HG02885 (cell line): ENCODE data around the gene UQCR11.

ENCODE experiments used
- ATAC-seq: cut with Tn5 transposase; IDR thresholded peaks from one replicate; pipeline ENCODE4 v1.9.1; 2021; ENCODE audit warnings: mild to moderate bottlenecking; ENCODE audit not compliant: unreplicated experiment, poor library complexity

Gene UQCR11

DNA sequence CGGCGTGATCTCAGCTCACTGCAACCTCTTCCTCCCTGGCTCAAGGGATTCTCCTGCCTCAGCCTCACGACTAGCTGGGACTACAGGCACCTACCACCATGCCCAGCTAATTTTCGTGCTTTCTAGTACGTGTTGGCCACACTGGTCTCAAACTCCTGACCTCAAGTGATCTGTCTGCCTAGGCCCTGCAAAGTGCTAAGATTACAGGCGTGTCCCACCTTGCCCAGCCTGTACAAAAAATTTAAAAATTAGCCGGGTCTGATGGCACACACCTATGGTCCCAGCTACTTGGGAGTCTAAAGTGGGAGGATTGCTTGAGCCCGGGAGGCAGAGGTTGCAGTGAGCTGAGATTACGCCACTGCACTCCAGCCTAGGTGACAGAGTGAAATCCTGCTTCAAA, 32.5 kb downstream of the UQCR11 start:
- no peak for ATAC-seq

GRCh38 chr19:1571358-1571757, 33.9 kb downstream of the UQCR11 start:
- ATAC-seq, result no peak

GRCh38 chr19:1570836-1571235, 34.4 kb downstream of the UQCR11 start:
- no peak for ATAC-seq

DNA sequence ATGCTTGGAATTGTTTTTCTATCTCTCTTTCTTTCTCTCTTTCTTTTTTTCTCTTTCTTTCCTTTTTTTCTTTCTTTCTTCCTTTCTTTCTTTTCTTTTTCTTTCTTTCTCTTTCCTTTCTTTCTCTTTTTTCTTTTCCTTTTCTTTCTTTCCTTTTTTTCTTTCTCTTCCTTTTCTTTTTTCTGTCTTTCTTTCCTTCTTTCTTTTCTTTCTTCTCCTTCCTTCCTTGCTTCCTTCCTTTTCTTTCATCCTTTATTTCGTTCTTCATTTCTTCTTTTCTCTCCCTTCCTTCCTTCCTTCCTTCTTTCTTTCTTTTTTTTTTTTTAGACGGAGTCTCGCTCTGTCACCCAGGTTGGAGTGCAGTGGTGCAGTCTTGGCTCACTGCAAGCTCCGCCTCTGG, 35.3 kb downstream of the UQCR11 start:
- no peak for ATAC-seq

DNA sequence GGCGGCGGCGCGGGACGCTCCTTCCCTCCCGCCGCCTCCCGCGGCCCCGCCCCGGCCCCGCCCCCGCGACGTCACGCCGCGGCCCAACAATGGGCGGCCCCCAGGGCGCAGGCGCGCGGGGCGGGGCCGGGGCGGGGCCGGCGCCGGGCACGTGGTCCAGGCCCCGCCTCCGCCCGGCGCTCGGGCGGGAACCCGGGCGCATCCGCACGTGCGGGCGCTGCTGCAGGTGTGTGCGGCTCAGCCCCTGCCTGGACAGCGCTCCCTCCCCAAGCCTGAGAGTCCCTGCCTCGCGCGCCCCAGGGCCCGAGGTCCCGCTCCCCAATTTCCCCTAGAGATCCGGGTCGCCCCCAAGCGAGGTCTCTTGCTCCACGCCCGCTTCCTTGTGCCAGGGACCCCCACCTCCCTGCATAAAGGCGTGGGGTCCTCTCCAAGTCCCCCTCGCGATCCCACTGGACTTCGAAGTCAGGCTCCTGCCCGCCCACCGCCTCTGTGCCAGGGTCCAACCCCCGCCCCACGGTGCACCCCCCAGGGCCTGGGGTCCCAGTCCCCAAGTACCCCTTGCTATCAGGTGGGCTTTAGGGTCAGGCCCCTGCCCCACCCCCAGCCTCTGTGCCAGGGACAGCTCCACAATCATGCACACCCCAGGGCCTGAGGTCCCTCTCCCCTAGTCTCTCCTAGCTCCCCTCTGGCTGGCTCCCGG, 36.8 kb downstream of the UQCR11 start, which contains the start of gene MEX3D:
Gene MEX3D, minus strand, starts transcription at position 6 of the 700 bp plus-strand sequence. CDS start 267 bp downstream, outside the sequence.
- ATAC-seq, result peak; percentile 80

- ATAC-seq, result peak; percentile 11
These were observed 37.4 kb downstream of the UQCR11 start for GRCh38 chr19:1567848-1568227.

DNA sequence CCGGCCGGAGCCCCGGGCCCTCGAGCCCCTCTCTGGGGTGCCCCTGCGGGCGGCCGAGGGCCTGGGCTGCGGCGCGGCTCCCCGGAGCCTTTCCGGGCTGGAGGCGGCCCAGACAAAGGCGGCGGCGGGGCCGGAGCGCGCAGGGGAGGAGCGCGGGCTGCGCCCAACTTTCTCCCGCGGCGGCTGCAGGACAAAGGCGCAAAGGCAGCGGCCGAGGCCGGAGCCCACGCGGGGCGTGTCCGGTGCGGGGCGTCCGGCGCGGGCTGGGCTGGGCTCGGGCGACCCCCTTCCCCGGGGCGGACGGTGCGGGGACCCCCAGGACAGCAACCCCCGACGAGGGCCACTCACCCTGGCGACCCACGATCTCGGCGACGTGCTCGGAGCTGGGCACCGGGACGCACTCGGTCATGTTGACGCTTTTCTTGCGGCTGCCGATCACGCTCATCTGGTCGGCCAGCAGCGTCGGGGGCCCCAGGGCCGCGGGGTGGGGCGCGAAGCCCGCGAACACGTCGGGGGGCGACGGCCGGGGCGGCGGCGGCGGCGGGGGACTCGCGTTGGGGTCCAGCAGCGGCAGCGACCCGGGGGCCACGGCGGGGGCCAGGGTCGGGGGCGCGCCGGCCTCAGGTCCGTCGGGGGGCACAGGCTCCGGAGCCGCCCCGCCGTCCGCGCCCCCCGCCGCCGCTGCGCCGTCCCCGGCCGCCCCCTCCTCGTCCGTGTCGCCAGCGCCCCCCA, 38.0 kb downstream of the UQCR11 start:
- ATAC-seq, result no peak

- no peak for ATAC-seq
These were observed 38.7 kb downstream of the UQCR11 start for GRCh38 chr19:1566392-1567115.

DNA sequence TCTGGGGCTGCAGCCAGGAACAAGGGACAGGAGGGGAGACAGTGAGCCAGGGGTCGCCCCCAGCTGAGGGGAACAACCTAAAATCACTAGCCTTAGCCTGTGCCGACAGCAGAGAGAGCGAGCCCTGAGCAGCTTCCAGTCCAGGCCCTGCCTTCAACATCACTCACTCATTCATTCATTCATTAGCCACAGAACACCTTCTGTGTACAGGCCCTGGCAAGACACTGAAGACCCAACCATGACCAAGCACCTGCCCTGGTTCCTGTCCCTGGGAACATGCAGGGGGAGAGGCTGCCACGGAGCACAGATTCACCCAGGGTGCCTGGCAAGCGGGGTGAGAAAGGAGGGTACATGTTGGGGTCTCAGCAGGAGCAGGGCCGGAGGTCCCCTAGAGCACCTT, 42.0 kb downstream of the UQCR11 start:
- ATAC-seq, result no peak

DNA sequence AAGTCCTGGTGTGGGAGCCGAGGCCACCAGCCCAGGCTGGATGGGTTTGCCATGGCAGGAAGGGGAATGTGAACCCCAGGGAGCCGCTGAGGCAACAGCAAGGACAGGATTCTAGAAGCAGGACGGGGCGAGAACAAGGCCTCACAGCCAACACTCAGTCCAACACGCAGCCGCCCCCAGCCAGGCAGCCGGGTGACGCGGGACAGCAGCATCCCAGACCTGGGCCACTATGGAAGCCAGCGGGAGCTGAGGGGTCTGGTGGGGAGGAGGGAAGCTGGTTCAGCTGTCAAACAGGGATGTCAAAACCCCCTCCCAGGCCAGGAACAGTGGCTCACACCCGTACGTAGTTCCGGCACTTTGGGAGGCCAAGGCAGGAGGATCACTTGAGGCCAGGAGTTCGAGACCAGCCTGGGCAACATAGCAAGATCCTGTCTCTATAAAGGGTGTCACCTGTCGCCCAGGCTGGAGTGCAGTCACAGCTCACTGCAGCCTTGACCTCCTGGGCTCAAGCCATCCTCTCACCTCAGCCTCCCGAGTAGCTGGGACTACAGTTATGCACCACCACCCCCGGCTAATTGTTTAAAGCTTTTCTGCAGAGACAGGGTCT, 43.9 kb downstream of the UQCR11 start:
- no peak for ATAC-seq

GRCh38 chr19:1560286-1560882, 44.9 kb downstream of the UQCR11 start:
- ATAC-seq, result no peak

DNA sequence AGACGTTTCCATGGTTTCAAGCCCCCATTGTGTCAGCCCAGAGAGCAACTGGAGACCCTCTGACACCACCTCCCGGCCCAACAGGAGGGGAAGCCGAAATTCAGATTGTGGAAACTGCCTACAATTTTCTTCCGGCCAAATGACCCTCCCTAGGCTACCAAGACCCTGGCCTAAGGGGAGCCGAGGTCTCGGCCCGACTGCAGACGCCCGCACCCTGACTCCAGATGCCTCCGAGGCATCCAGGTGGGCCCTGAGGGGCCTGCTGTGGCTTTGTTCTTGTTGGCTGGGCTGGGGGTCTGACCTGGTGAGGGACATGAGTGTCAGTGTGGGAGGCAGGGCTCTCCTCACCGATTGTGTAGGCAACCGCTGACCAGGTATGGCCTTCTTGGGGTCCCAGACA, 46.7 kb downstream of the UQCR11 start:
- no peak for ATAC-seq

GRCh38 chr19:1556390-1557070, 48.7 kb downstream of the UQCR11 start:
- no peak for ATAC-seq

GRCh38 chr19:1555487-1556389, 49.5 kb downstream of the UQCR11 start:
- no peak for ATAC-seq

DNA sequence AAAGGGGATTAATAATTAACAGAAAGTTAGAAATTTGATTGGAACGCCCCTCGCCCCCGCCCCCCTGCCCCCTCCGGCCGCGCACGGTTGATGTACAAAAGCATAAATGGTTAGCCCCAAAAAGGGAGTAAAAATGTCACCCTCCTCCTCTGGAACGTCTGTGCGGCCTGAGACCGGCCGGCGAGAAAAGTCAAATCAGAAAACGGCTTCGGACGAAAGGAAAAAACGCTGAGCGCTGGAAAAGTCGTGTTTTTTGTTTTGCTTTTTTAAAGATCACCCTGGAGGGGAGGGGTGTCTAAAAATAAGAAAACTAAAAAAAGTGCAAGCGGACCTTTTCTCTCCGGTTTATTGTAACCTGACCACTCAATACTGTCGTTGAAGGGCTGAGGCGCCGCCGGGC, 50.3 kb downstream of the UQCR11 start:
- ATAC-seq, result no peak

GRCh38 chr19:1553415-1553814, 51.8 kb downstream of the UQCR11 start:
- no peak for ATAC-seq

DNA sequence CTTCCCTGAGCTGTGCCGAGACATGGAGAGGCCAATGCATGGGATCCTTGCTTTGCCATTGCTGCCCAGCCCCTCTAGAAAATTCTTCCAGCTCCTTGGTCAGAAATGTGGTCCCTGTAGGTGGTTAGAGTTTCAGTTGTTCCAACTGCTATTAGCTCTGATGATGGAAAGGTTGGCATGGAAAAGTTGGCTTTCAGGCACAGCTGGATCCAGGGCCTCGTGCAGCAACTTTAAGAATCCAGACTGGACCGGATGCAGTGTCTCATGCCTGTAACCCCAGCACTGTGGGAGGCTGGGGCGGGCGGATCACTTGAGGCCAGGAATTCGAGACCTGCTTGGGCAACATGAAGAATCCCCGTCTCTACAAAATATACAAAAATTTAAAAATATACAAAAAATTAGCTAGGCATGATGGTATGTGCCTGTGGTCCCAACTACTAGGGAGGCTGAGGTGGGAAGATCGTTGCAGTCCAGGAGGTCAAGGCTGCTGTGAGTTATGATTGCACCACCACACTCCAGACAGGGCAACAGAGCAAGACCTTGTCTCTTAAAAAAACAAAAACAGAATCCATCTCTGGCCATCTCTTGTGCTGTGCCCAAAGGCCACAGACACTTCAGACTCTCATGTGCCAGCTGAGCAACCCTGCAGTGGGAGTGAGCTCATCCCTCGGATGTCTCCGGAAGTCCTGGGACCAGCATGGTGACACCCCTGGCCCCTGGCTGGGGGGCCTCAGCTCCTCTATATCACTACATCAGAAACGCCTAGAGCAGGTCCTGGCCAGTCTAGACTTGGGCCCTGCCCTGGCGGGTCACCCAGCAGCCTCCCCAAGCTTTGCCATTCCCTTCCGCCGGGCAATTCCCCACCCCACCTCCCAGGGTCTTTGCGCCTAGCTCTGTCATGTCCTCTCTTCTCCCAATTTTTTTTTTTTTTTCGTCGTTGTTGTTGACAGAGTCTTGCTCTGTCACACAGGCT, 53.9 kb downstream of the UQCR11 start:
- ATAC-seq, result no peak
